ENCODE measurements around the gene KLK6. TPM values are rescaled to one million over a fixed set of nuclear protein-coding genes. Genes with fewer than 3 reads are reported as not detected.

KLK6 gene
- total RNA-seq, 1 donor from 2014 or later, result not detected

- peak; percentile 99 for ATAC-seq
These were observed 47.0 kb downstream of the KLK6 start for GRCh38 chr19:50922317-50922853.

GRCh38 chr19:50921426-50922316, 47.7 kb downstream of the KLK6 start:
- peaks cover 46% of the 10 kb centered on the region for H3K27me3 ChIP-seq
- H3K4me3 ChIP-seq, result no peak overlapping the region
- no peak for TF ChIP-seq CTCF (IDR thresholded peaks at IDR 0.05)
- H3K27ac ChIP-seq, result no peak overlapping the region
- DNase-seq (no peak), ATAC-seq (peak; percentile 70)
- no peaks in the 10 kb centered on the region for H3K4me1 ChIP-seq
- H3K36me3 ChIP-seq, result no peaks in the 10 kb centered on the region
- H3K9me3 ChIP-seq, result no peaks in the 10 kb centered on the region
- intact Hi-C loops (cut with DNase I), result no loop called here

More at GRCh38 chr19:50922317-50922853, 47.0 kb downstream of the KLK6 start:
- H3K27me3 ChIP-seq, result peaks cover 45% of the 10 kb centered on the region
- no peaks in the 10 kb centered on the region for H3K9me3 ChIP-seq
- DNase-seq, result peak; percentile 77
- no peaks in the 10 kb centered on the region for H3K36me3 ChIP-seq
- no peak overlapping the region for H3K27ac ChIP-seq
- no peak overlapping the region for H3K4me3 ChIP-seq
- H3K4me1 ChIP-seq, result no peaks in the 10 kb centered on the region
- intact Hi-C loops (cut with DNase I), result no loop called here
- peak; percentile 89 for TF ChIP-seq CTCF (IDR thresholded peaks at IDR 0.05)

GRCh38 chr19:50916069-50916468, 53.3 kb downstream of the KLK6 start:
- intact Hi-C loops (cut with DNase I), result no loop called here
- H3K27me3 ChIP-seq, result peaks cover 59% of the 10 kb centered on the region
- no peak for ATAC-seq

GRCh38 chr19:50912727-50913716, 56.4 kb downstream of the KLK6 start:
- Histone ChIP-seq H3K36me3 (no peaks in the 10 kb centered on the region), H3K27me3 (peaks cover 61% of the 10 kb centered on the region), H3K4me1 (no peaks in the 10 kb centered on the region), H3K27ac (no peak overlapping the region), H3K9me3 (no peaks in the 10 kb centered on the region), H3K4me3 (no peak overlapping the region)
- peak; percentile 65 for ATAC-seq
- no peak for TF ChIP-seq CTCF (IDR thresholded peaks at IDR 0.05)
- no peak for DNase-seq
- intact Hi-C loops (cut with DNase I), result no loop called here

More at GRCh38 chr19:50916069-50916468, 53.3 kb downstream of the KLK6 start:
- Histone ChIP-seq H3K27ac (no peak overlapping the region), H3K9me3 (no peaks in the 10 kb centered on the region), H3K4me1 (no peaks in the 10 kb centered on the region), H3K4me3 (no peak overlapping the region), H3K36me3 (no peaks in the 10 kb centered on the region)
- no peak for TF ChIP-seq CTCF (IDR thresholded peaks at IDR 0.05)
- no peak for DNase-seq

- DNase-seq (no peak), ATAC-seq (no peak)
- H3K27ac ChIP-seq, result no peak overlapping the region
- H3K9me3 ChIP-seq, result no peaks in the 10 kb centered on the region
- H3K4me1 ChIP-seq, result no peaks in the 10 kb centered on the region
- H3K36me3 ChIP-seq, result no peaks in the 10 kb centered on the region
- no peak overlapping the region for H3K4me3 ChIP-seq
- H3K27me3 ChIP-seq, result peaks cover 67% of the 10 kb centered on the region
- intact Hi-C loops (cut with DNase I), result no loop called here
- no peak for TF ChIP-seq CTCF (IDR thresholded peaks at IDR 0.05)
These were observed 57.2 kb downstream of the KLK6 start for GRCh38 chr19:50912102-50912599.
